Measurements from ENCODE around the gene PTEN.

PTEN gene

DNA sequence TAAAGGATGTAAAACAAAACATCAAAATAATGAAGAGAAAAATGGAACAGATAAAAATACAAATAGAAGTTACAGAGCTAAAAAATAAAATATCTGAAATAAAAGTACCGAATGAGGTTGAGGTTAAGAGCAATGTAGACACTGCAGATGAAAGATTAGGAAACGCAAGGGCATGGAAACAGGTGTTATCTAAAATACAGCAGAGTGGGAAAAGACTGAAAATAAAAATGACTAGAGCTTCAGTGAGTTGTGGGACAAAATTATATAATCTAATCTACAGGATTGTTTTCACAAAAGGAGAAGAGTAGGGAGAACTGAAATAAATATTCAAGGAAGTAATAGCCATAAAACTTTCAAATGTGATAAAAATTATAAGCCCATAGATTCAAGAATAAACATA is 123.8 kb downstream of the PTEN start:
- no peak for DNase-seq

- no peak for DNase-seq
These were observed 128.5 kb downstream of the PTEN start for GRCh38 chr10:87991946-87992345.

DNA sequence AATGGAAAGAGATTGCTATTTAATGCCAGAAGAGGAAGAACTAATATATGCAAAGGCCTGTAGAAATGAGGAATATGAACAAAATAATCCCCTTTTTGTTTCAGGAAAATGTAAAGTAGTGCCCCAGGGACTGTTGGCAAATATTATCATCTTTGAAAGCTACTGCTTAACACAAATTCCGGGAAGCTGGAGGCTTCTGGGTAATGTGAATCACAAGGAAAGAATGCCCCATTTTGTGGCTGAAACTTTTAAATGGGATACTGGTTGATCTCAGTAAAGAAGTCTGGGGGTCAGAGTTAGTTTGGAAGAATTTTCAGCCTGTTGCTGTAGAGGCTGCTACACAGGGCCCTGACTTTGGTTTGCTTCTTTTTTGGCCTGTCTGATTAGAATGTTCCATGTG is 141.0 kb downstream of the PTEN start:
- DNase-seq, result no peak

- DNase-seq, result no peak
These were observed 142.8 kb downstream of the PTEN start for GRCh38 chr10:88006261-88006660.

GRCh38 chr10:88008866-88009470 is 145.5 kb downstream of the PTEN start:
- no peak for DNase-seq

DNA sequence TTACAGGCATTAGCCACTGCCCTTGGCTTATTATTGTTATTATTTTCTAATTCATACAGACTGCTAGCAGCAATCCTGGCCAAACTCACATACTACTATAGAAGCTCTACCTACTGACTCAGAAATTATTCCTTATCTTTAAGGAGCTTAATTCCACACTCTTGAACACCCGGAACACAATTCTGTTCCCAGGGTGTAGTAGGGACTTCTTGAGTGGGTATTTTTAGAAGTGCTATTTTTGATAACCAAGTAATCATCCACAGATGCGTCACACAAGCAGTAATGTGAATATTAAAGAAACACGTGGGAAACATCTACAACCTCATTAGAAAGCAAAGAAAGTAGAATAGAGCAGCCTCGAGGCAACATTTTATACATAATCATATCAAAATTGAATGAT is 149.2 kb downstream of the PTEN start:
- no peak for DNase-seq

GRCh38 chr10:88017781-88018180 is 154.4 kb downstream of the PTEN start:
- no peak for DNase-seq

- DNase-seq, result no peak
These were observed 156.3 kb downstream of the PTEN start for GRCh38 chr10:88019753-88020152.
